Head of caudate nucleus (tissue), 42 donors: ENCODE measurements around the gene PTPA.
"Not testable (repeated sequence)": the region's sequence is repeated elsewhere in the genome, so short reads cannot be mapped to it uniquely, and the experiment has no call there.

ENCODE experiments used
- DNase-seq, 42 donors: peaks; one replicate each; pipeline versions ENCODE4 v3.0.0 to v3.0.0-alpha.2; 2020 to 2021; ENCODE audit warnings: mixed read lengths in 7 of 42
- intact Hi-C: fragments of 100-400 bp; cut with DNase I; formaldehyde crosslinking; loops from one replicate; pipeline ENCODE4 v1.15.0; 2022

The PTPA gene

GRCh38 chr9:129130271-129130670, 19.1 kb downstream of the PTPA start:
- DNase-seq: not testable (repeated sequence)
- intact Hi-C loops: loop anchor here (10.0 kb wide), 1 partner anchor 655 kb away; no protein-coding TSS in a partner anchor

- no peak for DNase-seq
- intact Hi-C loops: loop anchor here (10.0 kb wide), 1 partner anchor 654 kb away; no protein-coding TSS in a partner anchor
Measured at GRCh38 chr9:129130791-129131190, 19.6 kb downstream of the PTPA start.

- intact Hi-C loops: loop anchor here (10.0 kb wide), 1 partner anchor 653 kb away; no protein-coding TSS in a partner anchor
- peak; percentile 58 to 93 (median 82) for DNase-seq
Measured at GRCh38 chr9:129131300-129132145, 20.3 kb downstream of the PTPA start.

GRCh38 chr9:129133082-129133481, 21.9 kb downstream of the PTPA start:
- DNase-seq: no peak
- intact Hi-C loops: loop anchor here (10.0 kb wide), 1 partner anchor 652 kb away; no protein-coding TSS in a partner anchor

GRCh38 chr9:129135476-129135875, 24.3 kb downstream of the PTPA start:
- intact Hi-C loops: loop anchor here (5.0 to 10.0 kb wide), 2 partner anchors 432 to 649 kb away; no protein-coding TSS in a partner anchor
- DNase-seq: no peak

GRCh38 chr9:129136446-129137035, 25.3 kb downstream of the PTPA start:
- DNase-seq: no peak
- intact Hi-C loops: loop anchor here (5.0 to 10.0 kb wide), 2 partner anchors 431 to 648 kb away; no protein-coding TSS in a partner anchor

- intact Hi-C loops: loop anchor here (2.0 to 10.0 kb wide), 3 partner anchors 430 to 647 kb away; no protein-coding TSS in a partner anchor
- no peak for DNase-seq
Measured at GRCh38 chr9:129137292-129138143, 26.3 kb downstream of the PTPA start.

- no peak for DNase-seq
- intact Hi-C loops: loop anchor here (2.0 to 10.0 kb wide), 3 partner anchors 429 to 647 kb away; no protein-coding TSS in a partner anchor
Measured at GRCh38 chr9:129138144-129138462, 26.9 kb downstream of the PTPA start.

GRCh38 chr9:129138476-129139232, 27.4 kb downstream of the PTPA start:
- intact Hi-C loops: loop anchor here (2.0 to 10.0 kb wide), 3 partner anchors 429 to 646 kb away; no protein-coding TSS in a partner anchor
- DNase-seq: peak in 4 of 42 donors; percentile 23 to 58 (median 44)

- peak; percentile 31 to 94 (median 82) for DNase-seq
- intact Hi-C loops: loop anchor here (2.0 to 10.0 kb wide), 3 partner anchors 428 to 645 kb away; no protein-coding TSS in a partner anchor
Measured at GRCh38 chr9:129139233-129139992, 28.2 kb downstream of the PTPA start.

GRCh38 chr9:129139993-129140396, 28.8 kb downstream of the PTPA start:
- peak; percentile 72 to 97 (median 88) for DNase-seq

GRCh38 chr9:129140397-129141065, 29.3 kb downstream of the PTPA start:
- intact Hi-C loops: no loop called here
- peak in 26 of 42 donors; percentile 16 to 68 (median 36) for DNase-seq

More at GRCh38 chr9:129139993-129140396, 28.8 kb downstream of the PTPA start:
- intact Hi-C loops: loop anchor here (2.0 to 10.0 kb wide), 3 partner anchors 427 to 645 kb away; no protein-coding TSS in a partner anchor

GRCh38 chr9:129141066-129142041, 30.1 kb downstream of the PTPA start:
- peak in 24 of 42 donors; percentile 24 to 67 (median 44) for DNase-seq
- intact Hi-C loops: no loop called here

GRCh38 chr9:129142138-129142935, 31.1 kb downstream of the PTPA start:
- DNase-seq: no peak
- intact Hi-C loops: no loop called here
